ENCODE data around the gene ZNF79.

Gene ZNF79

GRCh38 chr9:127438394-127438793, 14.2 kb downstream of the ZNF79 start:
- H3K4me3 ChIP-seq (ENCODE audit: low read depth, low read length), result no peak overlapping the region
- no peak for DNase-seq (ENCODE audit: low read depth)
- TF ChIP-seq, protein P1, sequence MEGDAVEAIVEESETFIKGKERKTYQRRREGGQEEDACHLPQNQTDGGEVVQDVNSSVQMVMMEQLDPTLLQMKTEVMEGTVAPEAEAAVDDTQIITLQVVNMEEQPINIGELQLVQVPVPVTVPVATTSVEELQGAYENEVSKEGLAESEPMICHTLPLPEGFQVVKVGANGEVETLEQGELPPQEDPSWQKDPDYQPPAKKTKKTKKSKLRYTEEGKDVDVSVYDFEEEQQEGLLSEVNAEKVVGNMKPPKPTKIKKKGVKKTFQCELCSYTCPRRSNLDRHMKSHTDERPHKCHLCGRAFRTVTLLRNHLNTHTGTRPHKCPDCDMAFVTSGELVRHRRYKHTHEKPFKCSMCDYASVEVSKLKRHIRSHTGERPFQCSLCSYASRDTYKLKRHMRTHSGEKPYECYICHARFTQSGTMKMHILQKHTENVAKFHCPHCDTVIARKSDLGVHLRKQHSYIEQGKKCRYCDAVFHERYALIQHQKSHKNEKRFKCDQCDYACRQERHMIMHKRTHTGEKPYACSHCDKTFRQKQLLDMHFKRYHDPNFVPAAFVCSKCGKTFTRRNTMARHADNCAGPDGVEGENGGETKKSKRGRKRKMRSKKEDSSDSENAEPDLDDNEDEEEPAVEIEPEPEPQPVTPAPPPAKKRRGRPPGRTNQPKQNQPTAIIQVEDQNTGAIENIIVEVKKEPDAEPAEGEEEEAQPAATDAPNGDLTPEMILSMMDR (IDR thresholded peaks at IDR 0.05; ENCODE audit: insufficient read depth, low read depth, low read length, missing control alignments), result no peak

- H3K4me3 ChIP-seq (ENCODE audit: low read depth, low read length), result no peak overlapping the region
- TF ChIP-seq, protein P1 (IDR thresholded peaks at IDR 0.05; ENCODE audit: insufficient read depth, low read depth, low read length, missing control alignments), result no peak
- DNase-seq (ENCODE audit: low read depth), result peak; percentile 44
Measured at GRCh38 chr9:127444283-127444920, 20.2 kb downstream of the ZNF79 start.

GRCh38 chr9:127444921-127445850, 21.0 kb downstream of the ZNF79 start:
- H3K4me3 ChIP-seq (ENCODE audit: low read depth, low read length), result no peak overlapping the region
- TF ChIP-seq, protein P1 (IDR thresholded peaks at IDR 0.05; ENCODE audit: insufficient read depth, low read depth, low read length, missing control alignments), result no peak
- DNase-seq (ENCODE audit: low read depth), result peak; percentile 54

- no peak overlapping the region for H3K4me3 ChIP-seq (ENCODE audit: low read depth, low read length)
- TF ChIP-seq, protein P1 (IDR thresholded peaks at IDR 0.05; ENCODE audit: insufficient read depth, low read depth, low read length, missing control alignments), result no peak
- peak; percentile 53 for DNase-seq (ENCODE audit: low read depth)
Measured at GRCh38 chr9:127445851-127446712, 21.9 kb downstream of the ZNF79 start.

GRCh38 chr9:127446713-127447415, 22.7 kb downstream of the ZNF79 start:
- no peak for DNase-seq (ENCODE audit: low read depth)
- H3K4me3 ChIP-seq (ENCODE audit: low read depth, low read length), result no peak overlapping the region
- TF ChIP-seq, protein P1 (IDR thresholded peaks at IDR 0.05; ENCODE audit: insufficient read depth, low read depth, low read length, missing control alignments), result no peak

Data from GM12865 (cell line).